SU-DHL-6 (cell line): ENCODE measurements around the gene CHN1.

ENCODE experiments used
- H2AFZ ChIP-seq: fragments of 200-600 bp; sonication (generic); 2 replicates; pipeline ENCODE4 v1.6.1; 2014; ENCODE audit warnings: low read depth, mild to moderate bottlenecking, moderate library complexity, mixed read lengths, antibody characterized with exemption, low read length; ENCODE audit not compliant: severe bottlenecking
- H3F3A ChIP-seq: fragments of 200-600 bp; shearing (Covaris generic); 2 replicates; pipeline ENCODE4 v1.6.0; 2016; ENCODE audit warnings: antibody characterized with exemption, mild to moderate bottlenecking; ENCODE audit not compliant: insufficient read depth
- H3K27ac ChIP-seq: fragments of 200-600 bp; sonication (generic); 2 replicates; pipeline ENCODE4 v1.5.1; 2016; ENCODE audit warnings: low read depth, mild to moderate bottlenecking, low read length, moderate library complexity, mixed read lengths
- H3K27me3 ChIP-seq: fragments of 200-600 bp; sonication (generic), shearing (Covaris generic); 2 replicates; pipeline ENCODE4 v1.6.0; 2014; ENCODE audit warnings: mild to moderate bottlenecking, low read length
- H3K36me3 ChIP-seq: fragments of 200-600 bp; sonication (generic); 2 replicates; pipeline ENCODE4 v1.6.1; 2014; ENCODE audit warnings: mild to moderate bottlenecking, low read length, mixed read lengths
- H3K4me2 ChIP-seq: fragments of 300-600, 200-600 bp; shearing (Covaris generic), sonication (generic); 2 replicates; pipeline ENCODE4 v1.6.0; 2014; ENCODE audit warnings: low read length, low read depth, mild to moderate bottlenecking; ENCODE audit not compliant: poor library complexity, severe bottlenecking
- H3K4me3 ChIP-seq: fragments of 200-600 bp; sonication (generic); 2 replicates; pipeline ENCODE4 v1.5.1; 2014; ENCODE audit warnings: antibody characterized with exemption, low read length, mild to moderate bottlenecking, mixed read lengths; ENCODE audit not compliant: insufficient read depth, poor library complexity, severe bottlenecking
- H3K79me2 ChIP-seq: fragments of 200-600 bp; sonication (generic); 2 replicates; pipeline ENCODE4 v1.6.1; 2014; ENCODE audit warnings: mild to moderate bottlenecking, low read length, moderate library complexity; ENCODE audit not compliant: insufficient read depth
- H3K9ac ChIP-seq: fragments of 200-600 bp; sonication (generic); 2 replicates; pipeline ENCODE4 v1.7.0; 2014; ENCODE audit warnings: mild to moderate bottlenecking, low read length
- H3K9me2 ChIP-seq: fragments of 200-600 bp; sonication (generic); replicated peaks from 2 replicates; pipeline ENCODE4 v1.6.1; 2014; ENCODE audit warnings: low read length; ENCODE audit not compliant: insufficient read depth
- H3K9me3 ChIP-seq: fragments of 200-600 bp; sonication (generic); 2 replicates; pipeline ENCODE4 v1.6.1; 2014; ENCODE audit warnings: low read length, mixed read lengths; ENCODE audit not compliant: insufficient read depth
- H4K20me1 ChIP-seq: fragments of 200-600 bp; sonication (generic); 2 replicates; pipeline ENCODE4 v1.6.1; 2014; ENCODE audit warnings: low read depth, mild to moderate bottlenecking, antibody characterized with exemption, low read length, moderate library complexity, mixed read lengths
- EZH2phosphoT487 ChIP-seq: fragments of 200-600 bp; sonication (generic), shearing (Covaris generic); conservative IDR thresholded peaks from 2 replicates; pipeline ENCODE4 v1.6.1; 2018; ENCODE audit warnings: mild to moderate bottlenecking, antibody characterized with exemption, low read length, moderate library complexity, mixed read lengths
- TF ChIP-seq, protein P1 (sequence below): fragments of 200-600 bp; sonication (generic); IDR thresholded peaks from one replicate; pipeline ENCODE4 v1.5.1; 2017; ENCODE audit warnings: antibody characterized with exemption, mild to moderate bottlenecking, low read length, moderate library complexity; ENCODE audit not compliant: insufficient read depth, poor library complexity, severe bottlenecking

CHN1 gene

DNA sequence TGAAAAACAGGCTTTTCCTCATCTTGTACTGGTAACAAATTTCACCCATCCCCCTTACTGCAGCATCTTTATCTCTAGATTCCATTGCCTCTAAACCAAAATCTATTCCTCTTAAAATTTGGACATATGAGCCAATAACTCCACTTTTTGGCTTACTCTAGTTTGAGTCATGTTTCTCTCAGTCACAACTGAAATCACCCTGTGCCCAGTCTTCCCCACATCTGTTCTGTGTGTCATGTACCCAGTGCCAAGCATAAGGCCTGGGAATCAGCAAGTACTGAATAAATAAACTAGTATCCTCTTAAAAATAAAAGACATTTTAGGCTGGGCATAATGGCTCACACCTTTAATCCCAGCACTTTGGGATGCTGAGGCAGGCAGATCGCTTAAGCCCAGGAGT lies 20.8 kb upstream of the CHN1 start:
- Histone ChIP-seq H3F3A (no peaks in the 10 kb centered on the region), H3K9me3 (no peaks in the 10 kb centered on the region), H3K36me3 (no peaks in the 10 kb centered on the region), H3K9me2 (no peaks in the 10 kb centered on the region), H3K27ac (no peak overlapping the region), H3K4me2 (no peak overlapping the region), H2AFZ (no peak overlapping the region), H3K27me3 (no peaks in the 10 kb centered on the region), H3K9ac (no peak overlapping the region), H3K4me3 (no peak overlapping the region), H4K20me1 (no peaks in the 10 kb centered on the region), H3K79me2 (no peaks in the 10 kb centered on the region)
- TF ChIP-seq EZH2phosphoT487, result no peak
- TF ChIP-seq, protein P1, sequence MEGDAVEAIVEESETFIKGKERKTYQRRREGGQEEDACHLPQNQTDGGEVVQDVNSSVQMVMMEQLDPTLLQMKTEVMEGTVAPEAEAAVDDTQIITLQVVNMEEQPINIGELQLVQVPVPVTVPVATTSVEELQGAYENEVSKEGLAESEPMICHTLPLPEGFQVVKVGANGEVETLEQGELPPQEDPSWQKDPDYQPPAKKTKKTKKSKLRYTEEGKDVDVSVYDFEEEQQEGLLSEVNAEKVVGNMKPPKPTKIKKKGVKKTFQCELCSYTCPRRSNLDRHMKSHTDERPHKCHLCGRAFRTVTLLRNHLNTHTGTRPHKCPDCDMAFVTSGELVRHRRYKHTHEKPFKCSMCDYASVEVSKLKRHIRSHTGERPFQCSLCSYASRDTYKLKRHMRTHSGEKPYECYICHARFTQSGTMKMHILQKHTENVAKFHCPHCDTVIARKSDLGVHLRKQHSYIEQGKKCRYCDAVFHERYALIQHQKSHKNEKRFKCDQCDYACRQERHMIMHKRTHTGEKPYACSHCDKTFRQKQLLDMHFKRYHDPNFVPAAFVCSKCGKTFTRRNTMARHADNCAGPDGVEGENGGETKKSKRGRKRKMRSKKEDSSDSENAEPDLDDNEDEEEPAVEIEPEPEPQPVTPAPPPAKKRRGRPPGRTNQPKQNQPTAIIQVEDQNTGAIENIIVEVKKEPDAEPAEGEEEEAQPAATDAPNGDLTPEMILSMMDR, result no peak

DNA sequence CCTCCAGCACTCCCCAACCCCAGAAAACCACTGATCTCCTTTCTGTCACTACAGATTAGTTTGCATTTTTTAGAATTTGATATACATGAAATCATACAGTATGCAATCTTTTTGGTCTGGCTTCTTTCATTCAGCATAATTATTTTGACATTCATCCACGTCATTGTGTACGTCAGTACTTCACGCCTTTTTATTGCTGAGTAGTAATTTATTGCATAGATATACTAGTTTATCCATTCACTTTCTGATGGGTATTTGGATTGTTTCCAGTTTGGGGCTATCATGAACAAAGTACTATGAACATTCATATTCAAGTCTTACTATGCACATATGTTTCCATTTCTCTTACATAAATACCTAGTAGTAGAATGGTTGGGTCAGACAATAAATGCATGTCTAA lies 20.1 kb upstream of the CHN1 start:
- Histone ChIP-seq H3K36me3 (no peaks in the 10 kb centered on the region), H3K27me3 (no peaks in the 10 kb centered on the region), H3K9ac (no peak overlapping the region), H2AFZ (no peak overlapping the region), H3F3A (no peaks in the 10 kb centered on the region), H3K27ac (no peak overlapping the region), H3K4me2 (no peak overlapping the region), H4K20me1 (no peaks in the 10 kb centered on the region), H3K9me2 (no peaks in the 10 kb centered on the region), H3K9me3 (no peaks in the 10 kb centered on the region), H3K79me2 (no peaks in the 10 kb centered on the region), H3K4me3 (no peak overlapping the region)
- TF ChIP-seq, protein P1, result no peak
- no peak for TF ChIP-seq EZH2phosphoT487

DNA sequence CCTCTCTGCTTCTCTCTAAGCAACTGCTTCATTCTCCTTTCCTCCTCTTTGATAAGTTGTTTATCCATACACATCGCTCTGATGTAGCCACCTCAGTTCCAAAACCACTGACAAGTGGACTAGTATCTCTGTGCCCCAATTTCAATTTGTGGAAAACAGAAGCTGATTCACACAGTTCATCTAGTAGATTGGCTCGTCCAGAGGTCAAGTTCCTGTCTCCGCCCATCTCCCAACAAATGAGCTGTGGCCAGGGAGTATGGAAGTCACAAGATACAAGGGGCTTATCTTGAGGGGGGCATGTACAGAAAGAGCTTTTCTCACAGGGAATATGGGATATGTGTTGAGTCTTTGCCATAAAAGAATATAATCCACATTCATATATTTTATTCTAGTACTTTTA lies 17.7 kb upstream of the CHN1 start:
- Histone ChIP-seq H3K4me3 (no peak overlapping the region), H3K9me3 (no peaks in the 10 kb centered on the region), H3K9me2 (no peaks in the 10 kb centered on the region)

More for the DNA sequence above, 17.7 kb upstream of the CHN1 start:
- Histone ChIP-seq H3K9ac (no peak overlapping the region), H3K36me3 (no peaks in the 10 kb centered on the region), H3F3A (no peaks in the 10 kb centered on the region), H3K27me3 (no peaks in the 10 kb centered on the region), H2AFZ (no peak overlapping the region), H3K79me2 (no peaks in the 10 kb centered on the region), H3K4me2 (no peak overlapping the region), H4K20me1 (no peaks in the 10 kb centered on the region), H3K27ac (no peak overlapping the region)
- TF ChIP-seq EZH2phosphoT487, result no peak
- TF ChIP-seq, protein P1, result no peak
